Transverse colon (tissue), 4 donors: Measurements from ENCODE around the gene UCK2. TPM values are rescaled to one million over a fixed set of nuclear protein-coding genes. Genes with fewer than 3 reads are reported as not detected.

Experiments
- DNase-seq: peaks from one replicate; pipeline ENCODE4 v3.0.0-alpha.2; 2019
- H3K27ac ChIP-seq, 4 donors: fragments of 200-600 bp; sonication (generic); 2 replicates each; pipeline ENCODE4 v1.5.1; 2016 to 2018; ENCODE audit warnings: inconsistent platforms in 4 of 4
- H3K27me3 ChIP-seq: fragments of 200-600 bp; sonication (generic); 2 replicates; pipeline ENCODE4 v1.5.1; 2017; ENCODE audit warnings: inconsistent platforms
- H3K36me3 ChIP-seq, 4 donors: fragments of 200-600 bp; sonication (generic); 2 replicates each; pipeline ENCODE4 v1.5.1; 2017 to 2019; ENCODE audit warnings: inconsistent platforms in 4 of 4
- H3K4me1 ChIP-seq, 4 donors: fragments of 200-600 bp; sonication (generic); 2 replicates each; pipeline ENCODE4 v1.5.1; 2017 to 2020; ENCODE audit warnings: inconsistent platforms in 4 of 4
- H3K4me3 ChIP-seq, 4 donors: fragments of 200-600 bp; sonication (generic); 1 replicate in 1 of 4; 2 replicates in 3 of 4; pipeline versions ENCODE4 v1.5.1 to v1.6.1; 2017 to 2019; ENCODE audit warnings: inconsistent platforms in 4 of 4
- H3K9me3 ChIP-seq, 2 donors: fragments of 200-600 bp; sonication (generic); 2 replicates each; pipeline ENCODE4 v1.5.1; 2017 to 2019; ENCODE audit warnings: inconsistent platforms in 2 of 2
- CTCF ChIP-seq, 5 experiments: fragments of 200-600 bp in 3 of 5; fragments of 450-650 bp in 2 of 5; sonication (generic) in 3 of 5; IDR thresholded peaks; 1 replicate in 2 of 5; 2 replicates in 3 of 5; pipeline ENCODE4 v1.5.1; 2016 to 2017; ENCODE audit warnings: antibody characterized with exemption in 5 of 5, inconsistent platforms in 3 of 5, mild to moderate bottlenecking in 2 of 5, moderate library complexity in 1 of 5
- EP300 ChIP-seq: sonication (generic); formaldehyde crosslinking; IDR thresholded peaks from one replicate; pipeline ENCODE4 v1.6.1; 2017; ENCODE audit warnings: antibody characterized with exemption, low read depth
- POLR2A ChIP-seq: fragments of 450-650 bp; IDR thresholded peaks from one replicate; pipeline ENCODE4 v1.6.1; 2016; ENCODE audit warnings: antibody characterized with exemption, mild to moderate bottlenecking, moderate library complexity
- POLR2AphosphoS5 ChIP-seq, 3 donors: sonication (generic); formaldehyde crosslinking; IDR thresholded peaks; one replicate each; pipeline ENCODE4 v1.6.1; 2016; ENCODE audit warnings: antibody characterized with exemption in 3 of 3
- WGBS, 2 donors: methylation state at CpG; one replicate each; pipeline ENCODE4 v1.1.5; 2018; ENCODE audit warnings: low coverage in 1 of 2; 5-methylcytosine and 5-hydroxymethylcytosine counted together
- in situ Hi-C, 4 donors: fragments of 200-750 bp; cut with MboI; loops; one replicate each; pipeline versions ENCODE4 v1.15.0 to v1.15.1; 2017; ENCODE audit warnings: low sequenced_read_pairs in 3 of 4, low pct_ligation_motif_present in 1 of 4, low pct_unique_long_range_greater_than_20kb in 1 of 4
- intact Hi-C: fragments of 100-400 bp; cut with DNase I; formaldehyde crosslinking; loops from one replicate; pipeline ENCODE4 v1.15.1; 2023; ENCODE audit warnings: low total_unique reads
- total RNA-seq, 4 donors: library from RNA; depleted of rRNA; stranded (reverse); fragments of >200 nt; gene quantifications; one replicate each; pipeline ENCODE4 v1.1.0, GENCODE V29; 2016

The UCK2 gene
- total RNA-seq, 4 donors from 2014 or later: 18.9 to 96.5 (median 69.7) TPM

- in situ Hi-C loops (loop anchor here (5.0 to 25.0 kb wide), 4 partner anchors 526 to 548 kb away; no protein-coding TSS in a partner anchor), intact Hi-C loops (no loop called here)
- DNase-seq: no peak
- Histone ChIP-seq H3K4me1 (no peaks in the 10 kb centered on the region), H3K27ac (no peak overlapping the region), H3K9me3 (no peaks in the 10 kb centered on the region), H3K36me3 (no peaks in the 10 kb centered on the region), H3K27me3 (no peaks in the 10 kb centered on the region), H3K4me3 (no peak overlapping the region)
- no peak for TF ChIP-seq POLR2A
- no peak for TF ChIP-seq EP300
- TF ChIP-seq CTCF (IDR thresholded peaks at IDR 0.05): no peak
- no peak for TF ChIP-seq POLR2AphosphoS5 (IDR thresholded peaks at IDR 0.05)
- WGBS, 2 donors: 73 to 83% methylated on average over 2 to 5 of the region's 5 CpGs
Observed at GRCh38 chr1:165936542-165936941, 109.1 kb downstream of the UCK2 start.

DNA sequence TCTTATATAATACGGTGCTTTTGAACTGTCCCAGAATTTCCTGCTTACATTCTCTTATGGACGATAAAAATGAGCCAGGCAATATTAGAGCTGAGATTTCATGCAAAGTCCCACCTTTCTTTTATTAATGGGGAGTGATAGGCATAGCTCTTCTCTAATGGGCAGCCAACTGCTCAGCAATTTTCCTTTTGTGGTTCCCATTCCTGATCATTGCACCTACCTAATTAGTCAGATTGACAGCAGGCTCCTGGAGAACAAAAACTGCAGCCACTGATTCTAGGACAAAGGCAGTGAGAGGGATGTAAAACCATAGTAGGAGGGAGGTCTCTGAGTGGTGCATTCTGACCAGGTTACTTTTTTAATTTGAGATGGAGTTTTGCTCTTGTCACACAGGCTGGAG, 110.4 kb downstream of the UCK2 start:
- H3K27me3 ChIP-seq: no peaks in the 10 kb centered on the region
- intact Hi-C loops: no loop called here
- H3K27ac ChIP-seq: no peak overlapping the region
- H3K4me1 ChIP-seq: no peaks in the 10 kb centered on the region
- no peaks in the 10 kb centered on the region for H3K9me3 ChIP-seq
- TF ChIP-seq POLR2A: no peak
- no peak for TF ChIP-seq EP300
- TF ChIP-seq POLR2AphosphoS5 (IDR thresholded peaks at IDR 0.05): no peak
- in situ Hi-C loops: loop anchor here (5.0 to 25.0 kb wide), 4 partner anchors 524 to 547 kb away; no protein-coding TSS in a partner anchor
- H3K4me3 ChIP-seq: no peak overlapping the region
- 80 to 96% methylated on average over 2 of the region's 2 CpGs for WGBS, 2 donors
- no peak for DNase-seq
- no peaks in the 10 kb centered on the region for H3K36me3 ChIP-seq

- Histone ChIP-seq H3K9me3 (no peaks in the 10 kb centered on the region), H3K4me3 (no peak overlapping the region), H3K27me3 (no peaks in the 10 kb centered on the region), H3K4me1 (no peaks in the 10 kb centered on the region), H3K36me3 (no peaks in the 10 kb centered on the region), H3K27ac (no peak overlapping the region)
- in situ Hi-C loops: loop anchor here (5.0 to 25.0 kb wide), 4 partner anchors 523 to 546 kb away; no protein-coding TSS in a partner anchor
- intact Hi-C loops: no loop called here
- 84% methylated on average over 2 of the region's 2 CpGs; no CpG with 5 or more reads in 1 of the 2 donors for WGBS, 2 donors
- TF ChIP-seq CTCF (IDR thresholded peaks at IDR 0.05) (no peak), POLR2AphosphoS5 (IDR thresholded peaks at IDR 0.05) (no peak), POLR2A (no peak), EP300 (no peak)
- DNase-seq: no peak
Observed at GRCh38 chr1:165938844-165939243, 111.4 kb downstream of the UCK2 start.

DNA sequence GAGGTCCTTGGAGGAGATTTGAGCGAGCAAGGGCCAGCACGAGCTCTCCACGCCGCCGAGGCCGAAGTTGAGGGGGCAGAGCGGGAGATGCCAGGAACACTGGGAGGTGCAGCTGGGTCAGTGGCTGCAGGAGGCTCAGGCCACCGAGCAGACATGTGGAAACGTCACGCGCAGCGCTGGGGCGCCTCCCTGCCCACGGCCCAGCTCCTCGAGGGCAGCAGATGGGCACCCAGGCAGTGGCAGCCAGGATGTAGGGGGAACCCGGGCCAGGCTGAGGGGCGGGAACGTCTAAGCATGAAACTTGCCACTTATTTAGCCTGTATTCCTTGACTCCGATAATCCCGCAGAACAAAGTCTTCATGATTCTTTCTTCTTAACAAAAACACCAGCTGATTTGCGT, 114.1 kb downstream of the UCK2 start:
- in situ Hi-C loops (loop anchor here in 1 of 4 donors (25.0 kb wide), 1 partner anchor 521 kb away; no protein-coding TSS in a partner anchor), intact Hi-C loops (no loop called here)
- 91 to 95% methylated on average over 3 to 21 of the region's 21 CpGs for WGBS, 2 donors
- H3K27me3 ChIP-seq: no peaks in the 10 kb centered on the region
- H3K9me3 ChIP-seq: no peaks in the 10 kb centered on the region
- TF ChIP-seq POLR2A (no peak), CTCF (IDR thresholded peaks at IDR 0.05) (no peak), POLR2AphosphoS5 (IDR thresholded peaks at IDR 0.05) (no peak), EP300 (no peak)
- H3K36me3 ChIP-seq: no peaks in the 10 kb centered on the region
- no peak for DNase-seq
- no peak overlapping the region for H3K4me3 ChIP-seq
- H3K27ac ChIP-seq: no peak overlapping the region
- no peaks in the 10 kb centered on the region for H3K4me1 ChIP-seq

- Histone ChIP-seq H3K27ac (no peak overlapping the region), H3K4me3 (no peak overlapping the region), H3K9me3 (no peaks in the 10 kb centered on the region), H3K36me3 (no peaks in the 10 kb centered on the region), H3K4me1 (no peaks in the 10 kb centered on the region), H3K27me3 (no peaks in the 10 kb centered on the region)
- in situ Hi-C loops: loop anchor here in 1 of 4 donors (25.0 kb wide), 1 partner anchor 520 kb away; no protein-coding TSS in a partner anchor
- WGBS, 2 donors: 72 to 73% methylated on average over 4 of the region's 4 CpGs
- no peak for TF ChIP-seq POLR2AphosphoS5 (IDR thresholded peaks at IDR 0.05)
- no peak for TF ChIP-seq POLR2A
- TF ChIP-seq EP300: no peak
- TF ChIP-seq CTCF (IDR thresholded peaks at IDR 0.05): no peak
- intact Hi-C loops: no loop called here
- no peak for DNase-seq
Observed at GRCh38 chr1:165942062-165942461, 114.6 kb downstream of the UCK2 start.
